Lung (tissue), 12 donors: ENCODE data around the gene LGR6. TPM values are rescaled to one million over a fixed set of nuclear protein-coding genes. Genes with fewer than 3 reads are reported as not detected.

Experiments used
- ATAC-seq: fragments of 200-7000 bp; cut with Tn5 transposase; one replicate; pipeline ENCODE4 v1.9.1; 2020; ENCODE audit warnings: moderate number of reproducible peaks; ENCODE audit not compliant: insufficient read depth, low FRiP score
- DNase-seq, 3 donors: peaks; one replicate each; pipeline ENCODE4 v3.0.0-alpha.2; 2013 to 2017
- H3K27ac ChIP-seq, 2 donors: one replicate each; pipeline ENCODE4 v1.5.1; 2013; ENCODE audit warnings: mild to moderate bottlenecking in 2 of 2, moderate library complexity in 2 of 2, control low read depth in 1 of 2, inconsistent platforms in 1 of 2, low read depth in 1 of 2, low read length in 1 of 2
- H3K27me3 ChIP-seq, 3 donors: one replicate each; pipeline ENCODE4 v1.5.1; 2013; ENCODE audit warnings: low read length in 2 of 3; ENCODE audit not compliant: control insufficient read depth in 3 of 3, insufficient read depth in 3 of 3
- H3K36me3 ChIP-seq, 4 donors: one replicate each; pipeline ENCODE4 v1.5.1; 2013; ENCODE audit warnings: low read length in 4 of 4, mild to moderate bottlenecking in 1 of 4, moderate library complexity in 1 of 4; ENCODE audit not compliant: control insufficient read depth in 4 of 4, insufficient read depth in 4 of 4
- H3K4me1 ChIP-seq, 5 donors: one replicate each; pipeline ENCODE4 v1.5.1; 2013; ENCODE audit warnings: low read length in 5 of 5, mild to moderate bottlenecking in 2 of 5, moderate library complexity in 1 of 5; ENCODE audit not compliant: control insufficient read depth in 5 of 5, insufficient read depth in 5 of 5
- H3K4me3 ChIP-seq: one replicate; pipeline ENCODE4 v1.5.1; 2013; ENCODE audit warnings: mild to moderate bottlenecking, control low read depth, moderate library complexity
- H3K9ac ChIP-seq, 2 donors: one replicate each; pipeline ENCODE4 v1.5.1; 2013; ENCODE audit warnings: low read length in 2 of 2, control low read depth in 1 of 2; ENCODE audit not compliant: insufficient read depth in 1 of 2
- H3K9me3 ChIP-seq, 4 donors: one replicate each; pipeline ENCODE4 v1.5.1; 2013; ENCODE audit warnings: low read length in 3 of 4, mild to moderate bottlenecking in 1 of 4, moderate library complexity in 1 of 4; ENCODE audit not compliant: control insufficient read depth in 4 of 4, insufficient read depth in 3 of 4
- CTCF ChIP-seq: IDR thresholded peaks from 2 replicates; pipeline ENCODE4 v1.5.1; 2012; ENCODE audit warnings: mild to moderate bottlenecking; ENCODE audit errors: control extremely low read depth, extremely low read depth
- WGBS, 2 donors: extraction: QIAGEN DNeasy Blood & Tissue Kit; methylation state at CpG; one replicate each; pipeline ENCODE4 v1.1.7; 2013; 5-methylcytosine and 5-hydroxymethylcytosine counted together
- polyA plus RNA-seq, 2 donors: library from polyadenylated mRNA; stranded (reverse); fragments of 200-250 nt; gene quantifications; one replicate each; pipeline ENCODE4 v1.2.1, GENCODE V29; 2013
- total RNA-seq, 2 donors: library from RNA; depleted of rRNA in 1 of 2; stranded (reverse); fragments of >200 nt in 1 of 2; gene quantifications; one replicate each; pipeline ENCODE4 v1.2.1, GENCODE V29; 2014 to 2021
- donor health status: control.
- donor health status: control.
- donor health status: Bipolar disorder and iron deficiency.
- donor health status: healthy.
- donor health status: DM: yes; HTN: yes; CAD: no.

Gene LGR6
- total and polyA plus RNA-seq, 4 donors = 0.57 to 4.1 (median 1.3) TPM

DNA sequence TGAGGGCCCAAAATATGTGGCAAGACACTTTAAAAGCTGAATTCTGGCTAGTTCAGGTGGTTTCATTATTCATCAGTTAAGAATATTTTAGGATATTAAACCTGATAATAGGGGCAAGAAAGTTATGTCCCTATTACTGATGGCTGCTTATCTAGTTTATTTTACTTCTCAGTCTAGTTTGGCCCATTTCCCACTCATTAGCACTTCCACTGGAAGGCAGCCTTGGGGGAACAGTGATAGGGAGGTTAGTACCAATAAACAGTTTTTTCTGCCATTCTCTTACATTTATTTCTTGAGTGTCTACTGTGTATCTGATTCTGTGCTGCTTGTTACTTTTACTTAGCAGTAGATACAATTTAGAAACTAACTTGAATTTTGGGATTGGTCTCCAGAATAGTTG is 163.9 kb downstream of the LGR6 start:
- Histone ChIP-seq H3K4me3 (no peak overlapping the region), H3K36me3 (no peaks in the 10 kb centered on the region), H3K27ac (no peak overlapping the region), H3K9ac (no peak overlapping the region), H3K4me1 (peaks cover 0 to 5% (median 0%) of the 10 kb centered on the region in 5 donors), H3K9me3 (no peaks in the 10 kb centered on the region), H3K27me3 (no peaks in the 10 kb centered on the region)
- no peak for ATAC-seq
- no peak for TF ChIP-seq CTCF
- DNase-seq = no peak

DNA sequence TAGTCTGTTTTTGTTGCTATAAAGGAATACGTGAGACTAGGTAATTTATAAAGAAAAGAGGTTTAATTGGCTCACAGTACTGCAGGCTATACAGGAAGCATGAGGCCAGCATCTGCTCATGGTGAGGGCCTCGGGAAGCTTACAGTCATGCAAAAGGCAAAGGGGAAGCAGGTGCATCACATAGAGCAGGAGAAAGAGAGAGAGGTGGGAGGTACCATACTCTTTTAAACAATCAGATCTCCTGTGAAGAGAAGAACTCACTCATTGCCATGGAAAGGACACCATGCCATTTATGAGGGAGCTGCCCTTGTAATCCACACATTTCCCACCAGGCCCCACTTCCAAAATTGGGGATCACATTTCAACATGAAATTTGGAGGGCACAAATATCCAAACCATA is 167.6 kb downstream of the LGR6 start:
- H3K9me3 ChIP-seq = no peaks in the 10 kb centered on the region
- peaks cover 0 to 5% (median 0%) of the 10 kb centered on the region in 5 donors for H3K4me1 ChIP-seq
- H3K9ac ChIP-seq = no peak overlapping the region
- no peaks in the 10 kb centered on the region for H3K27me3 ChIP-seq
- no peak for TF ChIP-seq CTCF
- H3K36me3 ChIP-seq = no peaks in the 10 kb centered on the region
- no peak overlapping the region for H3K27ac ChIP-seq
- WGBS, 2 donors = 95 to 100% methylated on average over 2 of the region's 2 CpGs
- DNase-seq (no peak), ATAC-seq (no peak)
- H3K4me3 ChIP-seq = no peak overlapping the region

DNA sequence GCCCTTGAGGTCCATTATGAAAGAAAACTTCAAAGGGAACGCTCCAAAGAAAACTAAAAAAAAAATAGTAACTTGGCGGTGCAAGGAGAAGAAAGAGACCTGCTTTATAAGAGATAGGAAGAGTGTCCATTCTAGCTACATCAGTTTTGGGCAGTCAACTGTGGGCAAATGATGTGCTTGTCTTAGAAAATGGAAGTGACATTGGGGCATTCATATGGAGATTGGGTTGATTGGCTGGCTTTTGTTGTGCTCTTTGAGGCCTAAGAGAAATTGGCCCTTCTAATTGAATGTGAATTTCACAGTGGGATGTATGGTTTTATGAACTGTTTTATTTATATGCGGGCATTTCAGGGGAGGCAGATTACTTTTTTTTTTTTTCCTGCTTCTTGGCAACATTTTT is 168.1 kb downstream of the LGR6 start:
- 94 to 98% methylated on average over 3 of the region's 3 CpGs for WGBS, 2 donors
- DNase-seq = no peak
- H3K9me3 ChIP-seq = no peaks in the 10 kb centered on the region
- no peak overlapping the region for H3K9ac ChIP-seq
- H3K4me1 ChIP-seq = peaks cover 0 to 5% (median 0%) of the 10 kb centered on the region in 5 donors
- ATAC-seq = no peak
- no peaks in the 10 kb centered on the region for H3K27me3 ChIP-seq
- no peaks in the 10 kb centered on the region for H3K36me3 ChIP-seq
- no peak overlapping the region for H3K4me3 ChIP-seq
- no peak for TF ChIP-seq CTCF
- H3K27ac ChIP-seq = no peak overlapping the region

- WGBS, 2 donors = 92 to 97% methylated on average over 2 of the region's 2 CpGs
- H3K4me1 ChIP-seq = peaks cover 0 to 5% (median 0%) of the 10 kb centered on the region in 5 donors
- no peaks in the 10 kb centered on the region for H3K9me3 ChIP-seq
- no peak for DNase-seq
- H3K27ac ChIP-seq = no peak overlapping the region
- no peak for ATAC-seq
- TF ChIP-seq CTCF = no peak
- no peak overlapping the region for H3K9ac ChIP-seq
- H3K4me3 ChIP-seq = no peak overlapping the region
- no peaks in the 10 kb centered on the region for H3K27me3 ChIP-seq
- H3K36me3 ChIP-seq = no peaks in the 10 kb centered on the region
Measured at GRCh38 chr1:202362212-202362611, 168.6 kb downstream of the LGR6 start.
